ENCODE measurements around the gene MIER3. TPM values are rescaled to one million over a fixed set of nuclear protein-coding genes. Genes with fewer than 3 reads are reported as not detected.

The MIER3 gene
- total and polyA plus RNA-seq, 2 of the 13 experiments (the other 11 are each of a cell fraction or from before 2014, with no cell fraction given) = 14.6 to 38.8 TPM

GRCh38 chr5:56964173-56964572, 12.2 kb upstream of the MIER3 start:
- FAIRE-seq = no peak
- WGBS (ENCODE audit: low lambda C conversion rate) = 10% methylated on average over 2 of the region's 2 CpGs
- CTCF ChIA-PET (ENCODE audit: low intra/inter-chr PET ratio, low total read pairs) = no interaction called here

More at GRCh38 chr5:56964173-56964572, 12.2 kb upstream of the MIER3 start:
- intact Hi-C loops (cut with micrococcal nuclease; ENCODE audit: unreplicated experiment) (no loop called here), in situ Hi-C loops (cut with HindIII; ENCODE audit: extremely low pct_ligation_motif_present, low pct_unique_long_range_greater_than_20kb) (loop anchor here (25.0 kb wide), 1 partner anchor 173 kb away; no protein-coding TSS in a partner anchor)
- ATAC-seq (no peak), DNase-seq (ENCODE audit: low spot score) (no peak)
- Histone ChIP-seq H3K27ac (ENCODE audit: extremely low read length, insufficient read depth, low read length) (no peak overlapping the region), H3K36me3 (replicated peaks in 1 of 2; ENCODE audit: control insufficient read depth in 1 of 2, insufficient read depth in 2 of 2, low read length in 2 of 2) (no peaks in the 10 kb centered on the region), H4K20me1 (ENCODE audit: insufficient read depth, low read length) (no peaks in the 10 kb centered on the region), H3K4me2 (ENCODE audit: low read depth, low read length) (no peak overlapping the region), H3K9ac (ENCODE audit: insufficient read depth, low read depth, low read length) (no peak overlapping the region), H2AFZ (ENCODE audit: low read length) (no peak overlapping the region), H3K9me3 (ENCODE audit: low read length) (no peaks in the 10 kb centered on the region), H3K4me3 (replicated peaks in 1 of 3; ENCODE audit: insufficient read depth in 1 of 3, low read depth in 2 of 3, low read length in 3 of 3) (no peak overlapping the region), H3K27me3 (ENCODE audit: control insufficient read depth in 1 of 2, insufficient read depth in 2 of 2, low read length in 2 of 2) (peaks cover 0 to 21% of the 10 kb centered on the region in 2 experiments; a peak in 2 of 5 replicates), H3K79me2 (ENCODE audit: insufficient read depth, low read length) (no peaks in the 10 kb centered on the region), H3K4me1 (ENCODE audit: insufficient read depth, low read length) (peaks cover 10% of the 10 kb centered on the region)
- POLR2A ChIA-PET = no interaction called here
- TF ChIP-seq TOPORS (CRISPR knock-in tag; IDR thresholded peaks at IDR 0.05) = no peak
- TF ChIP-seq, protein P1, sequence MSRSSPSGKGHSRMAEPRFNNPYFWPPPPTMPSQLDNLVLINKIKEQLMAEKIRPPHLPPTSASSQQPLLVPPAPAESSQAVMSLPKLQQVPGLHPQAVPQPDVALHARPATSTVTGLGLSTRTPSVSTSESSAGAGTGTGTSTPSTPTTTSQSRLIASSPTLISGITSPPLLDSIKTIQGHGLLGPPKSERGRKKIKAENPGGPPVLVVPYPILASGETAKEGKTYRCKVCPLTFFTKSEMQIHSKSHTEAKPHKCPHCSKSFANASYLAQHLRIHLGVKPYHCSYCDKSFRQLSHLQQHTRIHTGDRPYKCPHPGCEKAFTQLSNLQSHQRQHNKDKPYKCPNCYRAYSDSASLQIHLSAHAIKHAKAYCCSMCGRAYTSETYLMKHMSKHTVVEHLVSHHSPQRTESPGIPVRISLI (CRISPR knock-in tag; IDR thresholded peaks at IDR 0.05; ENCODE audit: borderline replicate concordance) = no peak
- TF ChIP-seq CREBL2 (CRISPR knock-in tag; IDR thresholded peaks at IDR 0.05; ENCODE audit: borderline replicate concordance) = no peak
- TF ChIP-seq, protein P2, sequence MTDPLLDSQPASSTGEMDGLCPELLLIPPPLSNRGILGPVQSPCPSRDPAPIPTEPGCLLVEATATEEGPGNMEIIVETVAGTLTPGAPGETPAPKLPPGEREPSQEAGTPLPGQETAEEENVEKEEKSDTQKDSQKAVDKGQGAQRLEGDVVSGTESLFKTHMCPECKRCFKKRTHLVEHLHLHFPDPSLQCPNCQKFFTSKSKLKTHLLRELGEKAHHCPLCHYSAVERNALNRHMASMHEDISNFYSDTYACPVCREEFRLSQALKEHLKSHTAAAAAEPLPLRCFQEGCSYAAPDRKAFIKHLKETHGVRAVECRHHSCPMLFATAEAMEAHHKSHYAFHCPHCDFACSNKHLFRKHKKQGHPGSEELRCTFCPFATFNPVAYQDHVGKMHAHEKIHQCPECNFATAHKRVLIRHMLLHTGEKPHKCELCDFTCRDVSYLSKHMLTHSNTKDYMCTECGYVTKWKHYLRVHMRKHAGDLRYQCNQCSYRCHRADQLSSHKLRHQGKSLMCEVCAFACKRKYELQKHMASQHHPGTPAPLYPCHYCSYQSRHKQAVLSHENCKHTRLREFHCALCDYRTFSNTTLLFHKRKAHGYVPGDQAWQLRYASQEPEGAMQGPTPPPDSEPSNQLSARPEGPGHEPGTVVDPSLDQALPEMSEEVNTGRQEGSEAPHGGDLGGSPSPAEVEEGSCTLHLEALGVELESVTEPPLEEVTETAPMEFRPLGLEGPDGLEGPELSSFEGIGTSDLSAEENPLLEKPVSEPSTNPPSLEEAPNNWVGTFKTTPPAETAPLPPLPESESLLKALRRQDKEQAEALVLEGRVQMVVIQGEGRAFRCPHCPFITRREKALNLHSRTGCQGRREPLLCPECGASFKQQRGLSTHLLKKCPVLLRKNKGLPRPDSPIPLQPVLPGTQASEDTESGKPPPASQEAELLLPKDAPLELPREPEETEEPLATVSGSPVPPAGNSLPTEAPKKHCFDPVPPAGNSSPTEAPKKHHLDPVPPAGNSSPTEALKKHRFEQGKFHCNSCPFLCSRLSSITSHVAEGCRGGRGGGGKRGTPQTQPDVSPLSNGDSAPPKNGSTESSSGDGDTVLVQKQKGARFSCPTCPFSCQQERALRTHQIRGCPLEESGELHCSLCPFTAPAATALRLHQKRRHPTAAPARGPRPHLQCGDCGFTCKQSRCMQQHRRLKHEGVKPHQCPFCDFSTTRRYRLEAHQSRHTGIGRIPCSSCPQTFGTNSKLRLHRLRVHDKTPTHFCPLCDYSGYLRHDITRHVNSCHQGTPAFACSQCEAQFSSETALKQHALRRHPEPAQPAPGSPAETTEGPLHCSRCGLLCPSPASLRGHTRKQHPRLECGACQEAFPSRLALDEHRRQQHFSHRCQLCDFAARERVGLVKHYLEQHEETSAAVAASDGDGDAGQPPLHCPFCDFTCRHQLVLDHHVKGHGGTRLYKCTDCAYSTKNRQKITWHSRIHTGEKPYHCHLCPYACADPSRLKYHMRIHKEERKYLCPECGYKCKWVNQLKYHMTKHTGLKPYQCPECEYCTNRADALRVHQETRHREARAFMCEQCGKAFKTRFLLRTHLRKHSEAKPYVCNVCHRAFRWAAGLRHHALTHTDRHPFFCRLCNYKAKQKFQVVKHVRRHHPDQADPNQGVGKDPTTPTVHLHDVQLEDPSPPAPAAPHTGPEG (CRISPR knock-in tag; IDR thresholded peaks at IDR 0.05) = no peak
- no peak for TF ChIP-seq PCBP2 (optimal IDR thresholded peaks at IDR 0.05; ENCODE audit: low read depth, low read length, poor library complexity, severe bottlenecking)
- no peak for TF ChIP-seq YY1 (IDR thresholded peaks at IDR 0.05; ENCODE audit: insufficient read depth, insufficient replicate concordance, low read depth, low read length)
- no peak for TF ChIP-seq FIP1L1 (IDR thresholded peaks at IDR 0.05; ENCODE audit: borderline replicate concordance, insufficient read depth, low read depth, low read length)
- no peak for TF ChIP-seq TCF7L2 (IDR thresholded peaks at IDR 0.05; ENCODE audit: low read depth, low read length)
- TF ChIP-seq HOXA7 (CRISPR knock-in tag; IDR thresholded peaks at IDR 0.05) = no peak
- TF ChIP-seq, protein P3, sequence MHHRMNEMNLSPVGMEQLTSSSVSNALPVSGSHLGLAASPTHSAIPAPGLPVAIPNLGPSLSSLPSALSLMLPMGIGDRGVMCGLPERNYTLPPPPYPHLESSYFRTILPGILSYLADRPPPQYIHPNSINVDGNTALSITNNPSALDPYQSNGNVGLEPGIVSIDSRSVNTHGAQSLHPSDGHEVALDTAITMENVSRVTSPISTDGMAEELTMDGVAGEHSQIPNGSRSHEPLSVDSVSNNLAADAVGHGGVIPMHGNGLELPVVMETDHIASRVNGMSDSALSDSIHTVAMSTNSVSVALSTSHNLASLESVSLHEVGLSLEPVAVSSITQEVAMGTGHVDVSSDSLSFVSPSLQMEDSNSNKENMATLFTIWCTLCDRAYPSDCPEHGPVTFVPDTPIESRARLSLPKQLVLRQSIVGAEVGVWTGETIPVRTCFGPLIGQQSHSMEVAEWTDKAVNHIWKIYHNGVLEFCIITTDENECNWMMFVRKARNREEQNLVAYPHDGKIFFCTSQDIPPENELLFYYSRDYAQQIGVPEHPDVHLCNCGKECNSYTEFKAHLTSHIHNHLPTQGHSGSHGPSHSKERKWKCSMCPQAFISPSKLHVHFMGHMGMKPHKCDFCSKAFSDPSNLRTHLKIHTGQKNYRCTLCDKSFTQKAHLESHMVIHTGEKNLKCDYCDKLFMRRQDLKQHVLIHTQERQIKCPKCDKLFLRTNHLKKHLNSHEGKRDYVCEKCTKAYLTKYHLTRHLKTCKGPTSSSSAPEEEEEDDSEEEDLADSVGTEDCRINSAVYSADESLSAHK (CRISPR knock-in tag; IDR thresholded peaks at IDR 0.05; ENCODE audit: borderline replicate concordance) = no peak
- TF ChIP-seq ZNF501 (CRISPR knock-in tag; IDR thresholded peaks at IDR 0.05) = no peak
- no peak for TF ChIP-seq ZNF660 (CRISPR knock-in tag; IDR thresholded peaks at IDR 0.05; ENCODE audit: borderline replicate concordance, low read depth)
- TF ChIP-seq, protein P4, sequence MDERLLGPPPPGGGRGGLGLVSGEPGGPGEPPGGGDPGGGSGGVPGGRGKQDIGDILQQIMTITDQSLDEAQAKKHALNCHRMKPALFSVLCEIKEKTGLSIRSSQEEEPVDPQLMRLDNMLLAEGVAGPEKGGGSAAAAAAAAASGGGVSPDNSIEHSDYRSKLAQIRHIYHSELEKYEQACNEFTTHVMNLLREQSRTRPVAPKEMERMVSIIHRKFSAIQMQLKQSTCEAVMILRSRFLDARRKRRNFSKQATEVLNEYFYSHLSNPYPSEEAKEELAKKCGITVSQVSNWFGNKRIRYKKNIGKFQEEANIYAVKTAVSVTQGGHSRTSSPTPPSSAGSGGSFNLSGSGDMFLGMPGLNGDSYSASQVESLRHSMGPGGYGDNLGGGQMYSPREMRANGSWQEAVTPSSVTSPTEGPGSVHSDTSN (CRISPR knock-in tag; IDR thresholded peaks at IDR 0.05) = no peak
- no TSS peak for BruUV-seq (replicated peaks)
